ENCODE measurements around the gene SMYD3.
A peak's percentile ranks its signal among the peaks of the same experiment; 100 is the strongest.

The SMYD3 gene

GRCh38 chr1:246515390-246516005, 8.4 kb upstream of the SMYD3 start:
- no peak for DNase-seq (ENCODE audit: low read depth in 2 of 2)

- DNase-seq (ENCODE audit: low read depth in 2 of 2), result no peak
These were observed 6.7 kb upstream of the SMYD3 start for GRCh38 chr1:246513619-246514343.

- DNase-seq (ENCODE audit: low read depth in 2 of 2), result no peak
These were observed 6.0 kb upstream of the SMYD3 start for GRCh38 chr1:246513041-246513440.

GRCh38 chr1:246512635-246513034, 5.6 kb upstream of the SMYD3 start:
- DNase-seq (ENCODE audit: low read depth in 2 of 2), result no peak

- DNase-seq (ENCODE audit: low read depth in 2 of 2), result no peak
These were observed 5.2 kb upstream of the SMYD3 start for GRCh38 chr1:246512230-246512629.

- no peak for DNase-seq (ENCODE audit: low read depth in 2 of 2)
These were observed 4.1 kb upstream of the SMYD3 start for GRCh38 chr1:246511203-246511602.

GRCh38 chr1:246510147-246511030, 3.3 kb upstream of the SMYD3 start:
- no peak for DNase-seq (ENCODE audit: low read depth in 2 of 2)

GRCh38 chr1:246508897-246509688, 2.0 kb upstream of the SMYD3 start:
- DNase-seq (ENCODE audit: low read depth in 2 of 2), result no peak

- no peak for DNase-seq (ENCODE audit: low read depth in 2 of 2)
These were observed 759 bp downstream of the SMYD3 start for GRCh38 chr1:246506367-246506673.

GRCh38 chr1:246503341-246503740, 3.7 kb downstream of the SMYD3 start:
- no peak for DNase-seq (ENCODE audit: low read depth in 2 of 2)

- DNase-seq (ENCODE audit: low read depth in 2 of 2), result no peak
These were observed 9.7 kb downstream of the SMYD3 start for GRCh38 chr1:246497331-246497915.

GRCh38 chr1:246492611-246493245, 14.4 kb downstream of the SMYD3 start:
- peak in 1 of 2 donors; percentile 41 for DNase-seq (ENCODE audit: low read depth in 2 of 2)

GRCh38 chr1:246491551-246492053, 15.5 kb downstream of the SMYD3 start:
- no peak for DNase-seq (ENCODE audit: low read depth in 2 of 2)

- no peak for DNase-seq (ENCODE audit: low read depth in 2 of 2)
These were observed 18.4 kb downstream of the SMYD3 start for GRCh38 chr1:246488674-246489073.

- no peak for DNase-seq (ENCODE audit: low read depth in 2 of 2)
These were observed 23.5 kb downstream of the SMYD3 start for GRCh38 chr1:246483569-246483933.

GRCh38 chr1:246482805-246483568, 24.1 kb downstream of the SMYD3 start:
- no peak for DNase-seq (ENCODE audit: low read depth in 2 of 2)

GRCh38 chr1:246479061-246479460, 28.0 kb downstream of the SMYD3 start:
- DNase-seq (ENCODE audit: low read depth in 2 of 2), result no peak

- DNase-seq (ENCODE audit: low read depth in 2 of 2), result no peak
These were observed 29.4 kb downstream of the SMYD3 start for GRCh38 chr1:246477634-246478033.

GRCh38 chr1:246476771-246477170, 30.3 kb downstream of the SMYD3 start:
- no peak for DNase-seq (ENCODE audit: low read depth in 2 of 2)

GRCh38 chr1:246471688-246472087, 35.4 kb downstream of the SMYD3 start:
- no peak for DNase-seq (ENCODE audit: low read depth in 2 of 2)
